K562 (cell line): ENCODE results near the gene CNIH1. TPM values are rescaled to one million over a fixed set of nuclear protein-coding genes. Genes with fewer than 3 reads are reported as not detected.

ENCODE experiments used
- BHLHE40 ChIP-seq: IDR thresholded peaks from 2 replicates; pipeline ENCODE4 v1.6.1; 2011; ENCODE audit warnings: low read length, improper control_type of control experiment
- CHD4 ChIP-seq: fragments of 200-600 bp; sonication (generic); IDR thresholded peaks from 3 replicates; pipeline ENCODE4 v1.6.1; 2012; ENCODE audit warnings: low read depth, mild to moderate bottlenecking, mixed read lengths, low read length, inconsistent platforms; ENCODE audit not compliant: insufficient read depth, insufficient replicate concordance, poor library complexity, severe bottlenecking
- GATA2 ChIP-seq: sonication (generic); formaldehyde crosslinking; IDR thresholded peaks from 2 replicates; pipeline ENCODE4 v1.4.0; 2020; ENCODE audit warnings: mild to moderate bottlenecking, missing genetic modification reagents
- XRCC5 ChIP-seq: fragments of 200-400 bp; formaldehyde crosslinking; IDR thresholded peaks from 2 replicates; pipeline ENCODE4 v1.6.1; 2017; ENCODE audit warnings: low read depth, mild to moderate bottlenecking, low read length
- ZBTB17 ChIP-seq: fragments of 450-650 bp; formaldehyde crosslinking; IDR thresholded peaks from 2 replicates; pipeline ENCODE4 v1.4.0; 2020; ENCODE audit warnings: mild to moderate bottlenecking
- ZNF311 ChIP-seq: fragments of 250-450 bp; sonication (Bioruptor Pico); IDR thresholded peaks from 2 replicates; pipeline ENCODE4 v1.4.0; 2020; ENCODE audit warnings: mild to moderate bottlenecking, moderate library complexity
- ZNF76 ChIP-seq: fragments of 250-450 bp; sonication (Bioruptor Pico); IDR thresholded peaks from 2 replicates; pipeline ENCODE4 v1.4.0; 2020; ENCODE audit warnings: mild to moderate bottlenecking, moderate library complexity, borderline replicate concordance
- polyA plus RNA-seq, 8 experiments: library from polyadenylated mRNA; depleted of rRNA in 4 of 8; stranded (reverse) in 5 of 8; unstranded in 3 of 8; fragments of >200 nt; fragmentation: Nextera tagmentation in 2 of 8; fragmentation: Illumina TruSeq in 1 of 8; extraction: Ambion mirVana in 2 of 8; extraction: Trizol in 1 of 8; gene quantifications; 2 replicates each; pipeline versions ENCODE4 v1.2.1 to v1.2.3, GENCODE V29; 2011 to 2014; ENCODE audit warnings: inconsistent platforms in 1 of 8, missing spikeins in 1 of 8
- total RNA-seq, 7 experiments: library from RNA; depleted of rRNA in 6 of 7; stranded (reverse); fragments of >200 nt in 6 of 7; fragmentation: Illumina TruSeq in 2 of 7; extraction: Trizol in 2 of 7; gene quantifications; 2 replicates each; pipeline versions ENCODE4 v1.2.1 to v1.2.3, GENCODE V29; 2011 to 2021; ENCODE audit warnings: low replicate concordance in 1 of 7
- TF ChIP-seq, protein P1 (sequence below), 2 experiments: fragments of 200-800 bp in 1 of 2; sonication (Bioruptor generic) in 1 of 2; sonication (generic) in 1 of 2; formaldehyde crosslinking in 1 of 2; IDR thresholded peaks in 1 of 2; conservative IDR thresholded peaks in 1 of 2; 2 replicates each; pipeline versions ENCODE4 v1.5.0 to v1.6.1; 2016 to 2020; ENCODE audit warnings: missing compliant biosample characterization in 1 of 2, missing genetic modification characterization in 1 of 2, missing genetic modification reagents in 1 of 2
- TF ChIP-seq, protein P2 (sequence below): IDR thresholded peaks from 3 replicates; pipeline ENCODE4 v1.6.1; 2011; ENCODE audit warnings: borderline replicate concordance, mild to moderate bottlenecking; ENCODE audit not compliant: insufficient read length, insufficient read depth
- TF ChIP-seq, protein P3 (sequence below): fragments of 250-450 bp; sonication (Bioruptor Pico); IDR thresholded peaks from 2 replicates; pipeline ENCODE4 v1.5.0; 2020; ENCODE audit warnings: mild to moderate bottlenecking, borderline replicate concordance

CNIH1 gene
- total and polyA plus RNA-seq, 9 of the 15 experiments (the other 6 are each of a cell fraction or from before 2014, with no cell fraction given), result 13.9 to 283 (median 77.3) TPM

DNA sequence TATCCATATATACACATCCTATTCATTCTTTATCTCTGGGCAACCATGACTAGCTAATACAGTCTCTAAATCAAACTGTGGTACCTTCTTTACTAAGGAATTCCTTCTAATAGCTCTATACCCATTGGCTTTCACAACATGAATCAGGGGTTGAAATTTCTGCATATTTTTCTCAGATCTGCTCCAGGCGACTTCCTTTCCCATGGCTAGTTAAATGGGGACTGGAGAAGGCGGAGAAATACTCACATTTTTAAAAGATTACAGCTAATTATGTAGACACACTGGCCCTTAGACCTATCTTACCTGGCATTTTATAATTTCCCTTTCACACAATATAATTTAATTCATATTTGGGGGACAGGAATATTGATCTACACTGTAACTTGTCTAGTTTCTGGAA lies 45.5 kb downstream of the CNIH1 start (continued):
- TF ChIP-seq, protein P1, sequence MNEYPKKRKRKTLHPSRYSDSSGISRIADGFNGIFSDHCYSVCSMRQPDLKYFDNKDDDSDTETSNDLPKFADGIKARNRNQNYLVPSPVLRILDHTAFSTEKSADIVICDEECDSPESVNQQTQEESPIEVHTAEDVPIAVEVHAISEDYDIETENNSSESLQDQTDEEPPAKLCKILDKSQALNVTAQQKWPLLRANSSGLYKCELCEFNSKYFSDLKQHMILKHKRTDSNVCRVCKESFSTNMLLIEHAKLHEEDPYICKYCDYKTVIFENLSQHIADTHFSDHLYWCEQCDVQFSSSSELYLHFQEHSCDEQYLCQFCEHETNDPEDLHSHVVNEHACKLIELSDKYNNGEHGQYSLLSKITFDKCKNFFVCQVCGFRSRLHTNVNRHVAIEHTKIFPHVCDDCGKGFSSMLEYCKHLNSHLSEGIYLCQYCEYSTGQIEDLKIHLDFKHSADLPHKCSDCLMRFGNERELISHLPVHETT (CRISPR knock-in tag; conservative IDR thresholded peaks at IDR 0.05 in 1 of 2, IDR thresholded peaks at IDR 0.05 in 1 of 2), result no peak
- TF ChIP-seq, protein P2, sequence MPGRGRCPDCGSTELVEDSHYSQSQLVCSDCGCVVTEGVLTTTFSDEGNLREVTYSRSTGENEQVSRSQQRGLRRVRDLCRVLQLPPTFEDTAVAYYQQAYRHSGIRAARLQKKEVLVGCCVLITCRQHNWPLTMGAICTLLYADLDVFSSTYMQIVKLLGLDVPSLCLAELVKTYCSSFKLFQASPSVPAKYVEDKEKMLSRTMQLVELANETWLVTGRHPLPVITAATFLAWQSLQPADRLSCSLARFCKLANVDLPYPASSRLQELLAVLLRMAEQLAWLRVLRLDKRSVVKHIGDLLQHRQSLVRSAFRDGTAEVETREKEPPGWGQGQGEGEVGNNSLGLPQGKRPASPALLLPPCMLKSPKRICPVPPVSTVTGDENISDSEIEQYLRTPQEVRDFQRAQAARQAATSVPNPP, result no peak
- TF ChIP-seq XRCC5 (no peak), GATA2 (CRISPR knock-in tag) (no peak), ZNF311 (CRISPR knock-in tag) (no peak), BHLHE40 (no peak), CHD4 (no peak), ZNF76 (CRISPR knock-in tag) (no peak), ZBTB17 (CRISPR knock-in tag) (no peak)
- TF ChIP-seq, protein P3, sequence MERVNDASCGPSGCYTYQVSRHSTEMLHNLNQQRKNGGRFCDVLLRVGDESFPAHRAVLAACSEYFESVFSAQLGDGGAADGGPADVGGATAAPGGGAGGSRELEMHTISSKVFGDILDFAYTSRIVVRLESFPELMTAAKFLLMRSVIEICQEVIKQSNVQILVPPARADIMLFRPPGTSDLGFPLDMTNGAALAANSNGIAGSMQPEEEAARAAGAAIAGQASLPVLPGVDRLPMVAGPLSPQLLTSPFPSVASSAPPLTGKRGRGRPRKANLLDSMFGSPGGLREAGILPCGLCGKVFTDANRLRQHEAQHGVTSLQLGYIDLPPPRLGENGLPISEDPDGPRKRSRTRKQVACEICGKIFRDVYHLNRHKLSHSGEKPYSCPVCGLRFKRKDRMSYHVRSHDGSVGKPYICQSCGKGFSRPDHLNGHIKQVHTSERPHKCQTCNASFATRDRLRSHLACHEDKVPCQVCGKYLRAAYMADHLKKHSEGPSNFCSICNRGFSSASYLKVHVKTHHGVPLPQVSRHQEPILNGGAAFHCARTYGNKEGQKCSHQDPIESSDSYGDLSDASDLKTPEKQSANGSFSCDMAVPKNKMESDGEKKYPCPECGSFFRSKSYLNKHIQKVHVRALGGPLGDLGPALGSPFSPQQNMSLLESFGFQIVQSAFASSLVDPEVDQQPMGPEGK (CRISPR knock-in tag), result no peak
